Psoas muscle (tissue), 8 donors: ENCODE results near the gene SLC22A23. TPM values are rescaled to one million over a fixed set of nuclear protein-coding genes. Genes with fewer than 3 reads are reported as not detected.
A peak's percentile ranks its signal among the peaks of the same experiment; 100 is the strongest.

Source experiments
- ATAC-seq, 4 donors: fragments of 200-7000 bp; cut with Tn5 transposase; one replicate each; pipeline ENCODE4 v1.9.1; 2020; ENCODE audit warnings: moderate library complexity in 3 of 4, mild to moderate bottlenecking in 2 of 4
- DNase-seq, 2 donors: peaks; one replicate each; pipeline ENCODE4 v3.0.0-alpha.2; 2020
- H3K27ac ChIP-seq: fragments of 200-600 bp; one replicate; pipeline ENCODE4 v1.8.0; 2022
- H3K27me3 ChIP-seq, 3 donors: fragments of 200-600 bp in 1 of 3; one replicate each; pipeline versions ENCODE4 v1.6.1 to v1.8.0; 2013 to 2022; ENCODE audit warnings: low read length in 2 of 3, mild to moderate bottlenecking in 2 of 3, moderate library complexity in 1 of 3; ENCODE audit not compliant: insufficient read depth in 3 of 3
- H3K36me3 ChIP-seq, 2 donors: fragments of 200-600 bp in 1 of 2; one replicate each; pipeline versions ENCODE4 v1.6.1 to v1.8.0; 2013 to 2022; ENCODE audit warnings: low read depth in 1 of 2, mild to moderate bottlenecking in 1 of 2, moderate library complexity in 1 of 2; ENCODE audit not compliant: insufficient read depth in 1 of 2
- H3K4me1 ChIP-seq: fragments of 200-600 bp; one replicate; pipeline ENCODE4 v1.8.0; 2022
- H3K4me3 ChIP-seq: fragments of 200-600 bp; one replicate; pipeline ENCODE4 v1.8.0; 2022; ENCODE audit warnings: mild to moderate bottlenecking
- H3K9me3 ChIP-seq: fragments of 200-600 bp; one replicate; pipeline ENCODE4 v1.8.0; 2022
- WGBS, 3 donors: extraction: QIAGEN DNeasy Blood & Tissue Kit; methylation state at CpG; one replicate each; pipeline versions ENCODE4 v1.1.6 to v1.1.7; 2013; 5-methylcytosine and 5-hydroxymethylcytosine counted together
- intact Hi-C, 2 donors: fragments of 100-400 bp; cut with DNase I; formaldehyde crosslinking; loops; one replicate each; pipeline versions ENCODE4 v1.11.0 to v1.14.2; 2022
- polyA plus RNA-seq, 3 donors: library from polyadenylated mRNA; stranded (reverse); fragments of 200-250 nt; gene quantifications; one replicate each; pipeline ENCODE4 v1.2.3, GENCODE V29; 2013
- total RNA-seq, 4 donors: library from RNA; stranded (reverse); fragmentation: NEBNext Ultra II Directional in 2 of 4; extraction: Animal tissue kit (Norgen Biotek cat#: 25700) in 2 of 4; gene quantifications; one replicate each; pipeline versions ENCODE4 v1.2.1 to v1.2.4, GENCODE V29; 2021 to 2023
- TF ChIP-seq, protein P1 (sequence below): fragments of 200-600 bp; IDR thresholded peaks from one replicate; pipeline ENCODE4 v1.8.0; 2022; ENCODE audit warnings: antibody characterized with exemption
- donor health status: healthy with polysubstance abuse.
- donor health status: DM: no; HTN: no; CAD: no; lungs with moderate emphysema.
- donor health status: Bipolar disorder and iron deficiency.
- donor health status: healthy.
- donor health status: DM: yes; HTN: yes; CAD: no.
- donor health status: DM: no; HTN: no; CAD: no.
- donor health status: DM: no; HTN: no; CAD: no.
- donor health status: DM: yes; HTN: yes; CAD: no.

Gene SLC22A23
- total and polyA plus RNA-seq, 7 donors = 4.6 to 13.7 (median 8.7) TPM

DNA sequence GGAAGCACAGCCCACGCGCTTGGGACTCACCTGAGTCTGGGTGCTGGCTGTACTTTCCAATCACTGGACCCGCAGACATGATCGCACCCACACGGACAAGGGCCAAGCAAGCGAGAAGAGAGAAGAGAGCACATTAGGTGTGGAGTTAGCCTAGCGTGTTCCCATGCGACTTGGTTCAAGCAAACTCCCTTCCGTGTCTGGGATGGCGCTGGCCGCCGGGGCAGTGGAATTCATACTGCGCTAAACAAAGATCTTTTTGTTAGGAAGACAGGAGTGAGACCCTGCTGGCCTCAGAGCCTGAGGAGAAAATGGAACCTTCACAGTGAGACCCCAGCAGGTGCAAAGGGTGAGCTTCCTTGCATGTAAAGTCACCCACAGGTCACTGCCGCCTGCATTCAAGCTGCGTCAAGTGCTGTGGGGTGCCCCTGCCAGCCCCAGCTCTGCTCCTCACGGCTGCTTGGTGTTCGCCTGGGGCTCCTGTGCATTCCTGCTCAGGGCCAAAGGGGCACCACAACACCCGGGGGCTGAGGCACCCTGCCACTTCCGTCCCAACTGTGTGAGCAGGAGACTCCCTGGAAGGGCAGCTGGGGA is 171.7 kb downstream of the SLC22A23 start:
- no peaks in the 10 kb centered on the region for H3K27me3 ChIP-seq
- peaks cover 37% of the 10 kb centered on the region for H3K4me1 ChIP-seq
- 88 to 91% (median 90%) methylated on average over 19 of the region's 19 CpGs for WGBS, 3 donors
- intact Hi-C loops = loop anchor here (5.0 to 10.0 kb wide), 3 partner anchors 67 to 230 kb away; no protein-coding TSS in a partner anchor
- TF ChIP-seq, protein P1, sequence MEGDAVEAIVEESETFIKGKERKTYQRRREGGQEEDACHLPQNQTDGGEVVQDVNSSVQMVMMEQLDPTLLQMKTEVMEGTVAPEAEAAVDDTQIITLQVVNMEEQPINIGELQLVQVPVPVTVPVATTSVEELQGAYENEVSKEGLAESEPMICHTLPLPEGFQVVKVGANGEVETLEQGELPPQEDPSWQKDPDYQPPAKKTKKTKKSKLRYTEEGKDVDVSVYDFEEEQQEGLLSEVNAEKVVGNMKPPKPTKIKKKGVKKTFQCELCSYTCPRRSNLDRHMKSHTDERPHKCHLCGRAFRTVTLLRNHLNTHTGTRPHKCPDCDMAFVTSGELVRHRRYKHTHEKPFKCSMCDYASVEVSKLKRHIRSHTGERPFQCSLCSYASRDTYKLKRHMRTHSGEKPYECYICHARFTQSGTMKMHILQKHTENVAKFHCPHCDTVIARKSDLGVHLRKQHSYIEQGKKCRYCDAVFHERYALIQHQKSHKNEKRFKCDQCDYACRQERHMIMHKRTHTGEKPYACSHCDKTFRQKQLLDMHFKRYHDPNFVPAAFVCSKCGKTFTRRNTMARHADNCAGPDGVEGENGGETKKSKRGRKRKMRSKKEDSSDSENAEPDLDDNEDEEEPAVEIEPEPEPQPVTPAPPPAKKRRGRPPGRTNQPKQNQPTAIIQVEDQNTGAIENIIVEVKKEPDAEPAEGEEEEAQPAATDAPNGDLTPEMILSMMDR = no peak
- ATAC-seq (no peak), DNase-seq (peak in 1 of 2 donors; percentile 41)
- no peaks in the 10 kb centered on the region for H3K9me3 ChIP-seq
- peaks cover 0 to 3% of the 10 kb centered on the region in 2 donors for H3K36me3 ChIP-seq
- H3K4me3 ChIP-seq = no peak overlapping the region
- no peak overlapping the region for H3K27ac ChIP-seq

DNA sequence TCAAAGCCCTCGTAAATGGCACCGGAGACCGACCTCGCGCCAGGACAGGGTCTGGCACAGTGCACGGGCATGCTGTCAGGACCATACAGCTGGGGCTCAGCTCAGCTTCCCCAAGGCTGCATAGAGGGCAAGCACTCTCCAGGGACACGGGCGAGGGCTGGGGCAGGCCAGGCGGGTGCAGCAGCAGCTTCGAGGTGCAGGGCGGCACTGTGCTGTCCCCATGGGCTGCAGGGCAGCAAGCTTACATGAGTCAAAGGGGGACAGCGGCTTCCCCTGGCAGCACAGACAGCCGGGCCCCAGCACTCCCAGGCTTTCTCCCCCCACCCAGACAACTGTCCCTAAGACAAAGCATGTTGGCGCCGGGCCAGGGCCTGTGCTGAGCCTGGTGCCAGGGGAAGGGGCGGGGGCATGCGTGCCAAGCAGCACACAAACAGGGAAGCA is 172.4 kb downstream of the SLC22A23 start:
- ATAC-seq = peak in 3 of 4 donors; percentile 41 to 70 (median 42)
- no peak for DNase-seq
- H3K4me1 ChIP-seq = peaks cover 42% of the 10 kb centered on the region
- peak overlapping the region; percentile 38 for H3K27ac ChIP-seq
- TF ChIP-seq, protein P1 = no peak
- no peaks in the 10 kb centered on the region for H3K27me3 ChIP-seq
- intact Hi-C loops = loop anchor here (5.0 to 10.0 kb wide), 3 partner anchors 140 to 230 kb away; partner anchors contain the start of gene SLC22A23 (in 1 of the 2)
- H3K4me3 ChIP-seq = no peak overlapping the region
- 28 to 59% (median 34%) methylated on average over 17 of the region's 17 CpGs for WGBS, 3 donors
- no peaks in the 10 kb centered on the region for H3K9me3 ChIP-seq
- H3K36me3 ChIP-seq = peaks cover 0 to 3% of the 10 kb centered on the region in 2 donors

DNA sequence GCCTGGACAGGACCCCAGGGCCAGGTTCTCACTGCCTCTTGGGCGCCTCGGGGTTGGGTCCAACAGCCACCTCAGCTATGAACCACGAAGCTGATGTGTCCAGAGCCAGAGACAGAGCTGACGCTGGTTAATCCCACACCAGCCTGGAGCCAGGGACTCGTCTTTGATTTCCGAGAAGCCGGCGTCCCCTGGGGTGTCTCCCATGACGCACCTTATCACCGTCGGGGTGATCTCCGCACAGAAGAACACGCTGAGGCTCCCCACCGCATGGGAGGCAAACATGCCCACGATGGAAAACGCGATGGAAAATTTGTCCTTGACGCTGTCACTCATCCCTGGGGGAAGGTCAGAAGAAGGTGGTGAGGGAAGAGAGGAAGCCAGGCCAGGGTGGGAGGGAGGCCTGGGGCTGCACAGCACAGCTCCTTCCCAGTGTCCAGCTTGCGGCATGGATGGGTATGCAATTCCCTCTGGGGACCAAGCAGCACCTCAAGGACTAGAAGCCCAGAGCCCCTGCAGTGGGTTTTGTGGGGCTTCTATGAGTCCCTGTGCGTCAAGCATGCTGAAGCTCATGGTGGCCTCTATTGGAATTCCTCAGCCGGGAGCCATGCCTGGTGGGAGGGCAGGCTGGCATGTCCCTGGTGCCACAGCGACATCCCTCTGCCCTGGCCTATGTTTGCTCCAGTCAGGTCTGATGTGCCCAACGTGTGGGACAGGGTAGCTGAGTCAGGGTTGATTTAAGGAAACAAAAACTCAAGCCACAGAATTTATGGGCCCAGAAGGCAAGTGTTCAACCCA is 173.0 kb downstream of the SLC22A23 start:
- peak in 2 of 4 donors; percentile 28 to 57 for ATAC-seq
- WGBS, 3 donors = 62 to 85% (median 69%) methylated on average over 22 to 23 of the region's 23 CpGs
- TF ChIP-seq, protein P1 = no peak
- H3K36me3 ChIP-seq = peaks cover 0 to 3% of the 10 kb centered on the region in 2 donors
- H3K4me3 ChIP-seq = no peak overlapping the region
- intact Hi-C loops = loop anchor here (2.0 to 10.0 kb wide), 4 partner anchors 141 to 231 kb away; partner anchors contain the start of gene SLC22A23 (in 1 of the 2)
- H3K4me1 ChIP-seq = peaks cover 42% of the 10 kb centered on the region
- DNase-seq = no peak
- H3K9me3 ChIP-seq = no peaks in the 10 kb centered on the region
- H3K27me3 ChIP-seq = no peaks in the 10 kb centered on the region
- peak overlapping the region; percentile 74 for H3K27ac ChIP-seq

DNA sequence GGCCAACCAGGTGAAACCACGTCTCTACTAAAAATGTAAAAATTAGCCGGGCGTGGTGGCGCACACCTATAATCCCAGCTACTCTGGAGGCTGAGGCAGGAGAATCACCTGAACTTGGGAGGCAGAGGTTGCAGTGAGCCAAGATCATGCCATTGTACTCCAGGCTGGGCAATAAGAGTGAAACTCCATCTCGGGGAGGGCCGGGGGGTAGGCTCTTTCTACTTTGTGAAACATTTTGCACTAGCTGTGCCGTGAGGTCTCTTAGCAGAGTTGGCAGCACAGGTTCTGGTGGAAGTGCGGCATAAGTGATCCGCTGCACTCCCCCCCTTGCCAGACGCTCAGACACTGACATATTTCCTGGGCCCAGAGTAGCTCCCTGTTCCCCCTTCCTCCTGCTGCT is 173.6 kb downstream of the SLC22A23 start:
- Histone ChIP-seq H3K9me3 (no peaks in the 10 kb centered on the region), H3K4me3 (no peak overlapping the region), H3K36me3 (peaks cover 0 to 3% of the 10 kb centered on the region in 2 donors), H3K27me3 (no peaks in the 10 kb centered on the region), H3K27ac (peak overlapping the region; percentile 74), H3K4me1 (peaks cover 42% of the 10 kb centered on the region)
- DNase-seq = no peak
- intact Hi-C loops = loop anchor here (2.0 to 10.0 kb wide), 4 partner anchors 142 to 232 kb away; partner anchors contain the start of gene SLC22A23 (in 1 of the 2)
- TF ChIP-seq, protein P1 = no peak
- no peak for ATAC-seq
- 93 to 94% (median 93%) methylated on average over 10 of the region's 10 CpGs for WGBS, 3 donors
